Measurements from ENCODE around the gene KCNH3. TPM values are rescaled to one million over a fixed set of nuclear protein-coding genes. Genes with fewer than 3 reads are reported as not detected.

The KCNH3 gene
- total and polyA plus RNA-seq, 2 of the 13 experiments (the other 11 are each of a cell fraction or from before 2014, with no cell fraction given): 0.01 to 0.07 TPM

- no peak for TF ChIP-seq ZNF503 (CRISPR knock-in tag; IDR thresholded peaks at IDR 0.05)
- no peak for TF ChIP-seq RBAK (CRISPR knock-in tag; IDR thresholded peaks at IDR 0.05)
- TF ChIP-seq MLXIP (CRISPR knock-in tag; IDR thresholded peaks at IDR 0.05; ENCODE audit: borderline replicate concordance): no peak
- peak; percentile 67; the same call in 1 of the 2 replicates for TF ChIP-seq GTF2F1 (IDR thresholded peaks at IDR 0.05; ENCODE audit: low read length)
- no peak for TF ChIP-seq NR1H2 (CRISPR knock-in tag; IDR thresholded peaks at IDR 0.05; ENCODE audit: borderline replicate concordance, low read depth)
- no peak for TF ChIP-seq CENPX (CRISPR knock-in tag; IDR thresholded peaks at IDR 0.05)
- TF ChIP-seq ZNF761 (CRISPR knock-in tag; conservative IDR thresholded peaks at IDR 0.05): no peak
- no peak for TF ChIP-seq GATA4 (IDR thresholded peaks at IDR 0.05; ENCODE audit: borderline replicate concordance, low read depth)
- TF ChIP-seq POLR2G (IDR thresholded peaks at IDR 0.05; ENCODE audit: low read depth, low read length): peak; percentile 96
- TF ChIP-seq PHB2 (IDR thresholded peaks at IDR 0.05; ENCODE audit: partially characterized antibody): no peak
- no peak for TF ChIP-seq FOXA1 (IDR thresholded peaks at IDR 0.05)
- TF ChIP-seq FOXA1 (CRISPR knock-in tag; IDR thresholded peaks at IDR 0.05): no peak
- peak; percentile 67; the same call in 1 of the 2 replicates for TF ChIP-seq NRL (CRISPR knock-in tag; IDR thresholded peaks at IDR 0.05; ENCODE audit: borderline replicate concordance)
- TF ChIP-seq BORCS8-MEF2B (CRISPR knock-in tag; IDR thresholded peaks at IDR 0.05): no peak; the same call in 1 of the 2 replicates
- TF ChIP-seq ZFP36L2 (CRISPR knock-in tag; IDR thresholded peaks at IDR 0.05): no peak
- TF ChIP-seq AHDC1 (CRISPR knock-in tag; IDR thresholded peaks at IDR 0.05; ENCODE audit: borderline replicate concordance): no peak
- peak; percentile 94 for TF ChIP-seq GATAD1 (CRISPR knock-in tag; IDR thresholded peaks at IDR 0.05)
- no peak for TF ChIP-seq NFE2L2 (IDR thresholded peaks at IDR 0.05; ENCODE audit: low read length)
- no peak for TF ChIP-seq PTBP1 (IDR thresholded peaks at IDR 0.05; ENCODE audit: low read depth, low read length, poor library complexity, severe bottlenecking)
- no peak for TF ChIP-seq ARID2 (CRISPR knock-in tag; IDR thresholded peaks at IDR 0.05; ENCODE audit: borderline replicate concordance)
These were observed 29.0 kb downstream of the KCNH3 start, which contains the start of gene MCRS1 (continued) for GRCh38 chr12:49567611-49568441.

Data from HepG2 (cell line).